Neural cell (in vitro differentiated cells): ENCODE results near the gene MSI2. TPM values are rescaled to one million over a fixed set of nuclear protein-coding genes. Genes with fewer than 3 reads are reported as not detected.

ENCODE experiments used
- H2AFZ ChIP-seq: fragments of 200-600, 300-800 bp; sonication (generic), shearing (Covaris generic); 2 replicates; pipeline ENCODE4 v1.6.0; 2014; ENCODE audit warnings: low read depth, mild to moderate bottlenecking, antibody characterized with exemption, low read length, moderate library complexity
- H3F3A ChIP-seq: fragments of 200-600 bp; shearing (Covaris generic); 2 replicates; pipeline ENCODE4 v1.6.1; 2016; ENCODE audit warnings: mild to moderate bottlenecking, moderate library complexity, mixed read lengths, antibody characterized with exemption, low read length; ENCODE audit not compliant: insufficient read depth, poor library complexity, severe bottlenecking
- H3K27ac ChIP-seq: fragments of 200-600, 300-800 bp; sonication (generic), shearing (Covaris generic); 2 replicates; pipeline ENCODE4 v1.5.1; 2014; ENCODE audit warnings: mild to moderate bottlenecking, low read length, moderate library complexity
- H3K27me3 ChIP-seq: fragments of 300-800, 200-600 bp; sonication (generic), shearing (Covaris generic); 2 replicates; pipeline ENCODE4 v1.6.0; 2014; ENCODE audit warnings: mild to moderate bottlenecking, low read depth, low read length, moderate library complexity; ENCODE audit not compliant: insufficient read depth
- H3K36me3 ChIP-seq: fragments of 300-800, 200-600 bp; sonication (generic), shearing (Covaris generic); 2 replicates; pipeline ENCODE4 v1.5.1; 2014; ENCODE audit warnings: mild to moderate bottlenecking, antibody characterized with exemption, low read length, moderate library complexity; ENCODE audit not compliant: insufficient read depth
- H3K4me2 ChIP-seq: fragments of 300-800, 200-600 bp; sonication (generic), shearing (Covaris generic); 2 replicates; pipeline ENCODE4 v1.6.0; 2014; ENCODE audit warnings: mild to moderate bottlenecking, low read length
- H3K4me3 ChIP-seq: fragments of 300-800, 200-600 bp; sonication (generic), shearing (Covaris generic); 2 replicates; pipeline ENCODE4 v1.5.1; 2014; ENCODE audit warnings: mild to moderate bottlenecking, low read length, moderate library complexity
- H3K79me2 ChIP-seq: fragments of 200-600 bp; shearing (Covaris generic); replicated peaks from 2 replicates; pipeline ENCODE4 v1.6.0; 2014; ENCODE audit warnings: mild to moderate bottlenecking, low read length, moderate library complexity; ENCODE audit not compliant: insufficient read depth
- H3K9ac ChIP-seq: fragments of 300-800, 200-600 bp; sonication (generic), shearing (Covaris generic); 2 replicates; pipeline ENCODE4 v1.6.1; 2016; ENCODE audit warnings: mild to moderate bottlenecking, low read length, mixed read lengths
- H3K9me2 ChIP-seq: fragments of 200-600 bp; shearing (Covaris generic); 2 replicates; pipeline ENCODE4 v1.6.1; 2016; ENCODE audit warnings: mild to moderate bottlenecking, low read length, mixed read lengths; ENCODE audit not compliant: insufficient read depth
- H3K9me3 ChIP-seq: fragments of 200-600, 300-800 bp; sonication (generic), shearing (Covaris generic); 2 replicates; pipeline ENCODE4 v1.6.1; 2016; ENCODE audit warnings: mild to moderate bottlenecking, mixed run types, low read length, moderate library complexity, mixed read lengths
- H4K20me1 ChIP-seq: fragments of 200-600 bp; shearing (Covaris generic); 2 replicates; pipeline ENCODE4 v1.6.1; 2016; ENCODE audit warnings: mild to moderate bottlenecking, mixed run types; ENCODE audit not compliant: insufficient read depth
- EP300 ChIP-seq: fragments of 450-650 bp; conservative IDR thresholded peaks from 2 replicates; pipeline ENCODE4 v1.6.1; 2014; ENCODE audit warnings: antibody characterized with exemption, mild to moderate bottlenecking, moderate library complexity; ENCODE audit not compliant: poor library complexity, severe bottlenecking
- EZH2 ChIP-seq: fragments of 200-600, 300-800 bp; shearing (Covaris generic), sonication (generic); IDR thresholded peaks from 2 replicates; pipeline ENCODE4 v1.6.1; 2014; ENCODE audit warnings: antibody characterized with exemption, low read length, borderline replicate concordance, mild to moderate bottlenecking; ENCODE audit not compliant: insufficient read depth, poor library complexity, severe bottlenecking
- MXI1 ChIP-seq: fragments of 450-650 bp; conservative IDR thresholded peaks from 2 replicates; pipeline ENCODE4 v1.6.1; 2014; ENCODE audit warnings: antibody characterized with exemption, mild to moderate bottlenecking; ENCODE audit not compliant: poor library complexity, severe bottlenecking
- POLR2AphosphoS5 ChIP-seq: IDR thresholded peaks from 2 replicates; pipeline ENCODE4 v1.6.1; 2012
- RAD21 ChIP-seq: fragments of 450-650 bp; conservative IDR thresholded peaks from 2 replicates; pipeline ENCODE4 v1.6.1; 2014; ENCODE audit warnings: antibody characterized with exemption, mild to moderate bottlenecking, moderate library complexity
- REST ChIP-seq: IDR thresholded peaks from 2 replicates; pipeline ENCODE4 v1.6.1; 2012; ENCODE audit warnings: borderline replicate concordance
- SMC3 ChIP-seq: fragments of 450-650 bp; conservative IDR thresholded peaks from 2 replicates; pipeline ENCODE4 v1.6.1; 2014; ENCODE audit warnings: antibody characterized with exemption, mild to moderate bottlenecking, moderate library complexity; ENCODE audit not compliant: poor library complexity
- TAF1 ChIP-seq: IDR thresholded peaks from 2 replicates; pipeline ENCODE4 v1.6.1; 2012; ENCODE audit warnings: low read depth
- polyA plus RNA-seq: library from polyadenylated mRNA; depleted of rRNA; stranded (reverse); fragments of >200 nt; gene quantifications from 2 replicates; pipeline ENCODE4 v1.2.3, GENCODE V29; 2014
- TF ChIP-seq, protein P1 (sequence below): fragments of 450-650 bp; IDR thresholded peaks from 2 replicates; pipeline ENCODE4 v1.5.1; 2014; ENCODE audit warnings: antibody characterized with exemption, mild to moderate bottlenecking, moderate library complexity; ENCODE audit not compliant: poor library complexity, severe bottlenecking

The MSI2 gene
- polyA plus RNA-seq, 1 donor from 2014 or later, result 61.4 TPM

DNA sequence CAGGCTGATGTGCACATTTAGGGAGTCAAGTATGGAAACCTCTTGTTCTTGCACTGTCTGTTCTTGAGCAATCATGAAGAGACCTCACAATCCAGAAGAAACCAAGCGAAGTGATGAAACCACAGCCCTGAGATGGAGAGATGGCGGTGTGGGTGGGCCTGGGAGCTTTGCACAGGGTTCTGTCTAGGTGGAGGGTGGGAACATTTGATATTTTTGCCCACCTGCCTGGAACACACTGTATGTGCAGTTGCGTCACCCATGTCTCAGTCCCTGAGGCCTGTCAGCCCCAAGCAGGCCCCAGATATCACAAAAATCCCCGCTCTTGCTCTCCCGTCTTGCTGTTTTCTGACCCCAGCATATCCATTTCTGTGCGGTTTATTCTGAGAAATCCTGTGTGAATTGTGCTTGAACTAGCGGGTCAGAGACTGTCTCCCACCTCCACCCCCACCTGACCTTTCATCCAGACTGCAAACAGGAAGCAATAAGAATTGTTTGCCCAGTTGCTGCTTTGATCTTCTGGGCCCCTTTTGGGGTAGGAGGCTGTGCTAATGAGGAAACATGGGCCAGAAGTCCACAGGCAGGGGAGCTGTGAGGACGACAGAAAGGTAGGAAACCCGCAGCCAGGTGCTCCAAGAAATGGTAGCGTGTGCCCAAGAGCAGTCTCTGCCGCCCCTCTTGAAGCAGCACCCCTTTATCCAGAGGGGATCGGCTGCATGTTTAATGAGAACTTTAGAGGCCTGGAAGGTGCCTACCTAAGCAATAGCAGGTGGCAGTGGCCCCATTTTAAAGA is 304.9 kb downstream of the MSI2 start:
- no peak overlapping the region for H3K27ac ChIP-seq
- no peaks in the 10 kb centered on the region for H3K9me3 ChIP-seq
- no peak overlapping the region for H3K4me3 ChIP-seq
- H3F3A ChIP-seq, result no peaks in the 10 kb centered on the region
- TF ChIP-seq EP300 (no peak), MXI1 (no peak), RAD21 (no peak), EZH2 (no peak), SMC3 (no peak), REST (no peak), POLR2AphosphoS5 (no peak), TAF1 (no peak)
- TF ChIP-seq, protein P1, sequence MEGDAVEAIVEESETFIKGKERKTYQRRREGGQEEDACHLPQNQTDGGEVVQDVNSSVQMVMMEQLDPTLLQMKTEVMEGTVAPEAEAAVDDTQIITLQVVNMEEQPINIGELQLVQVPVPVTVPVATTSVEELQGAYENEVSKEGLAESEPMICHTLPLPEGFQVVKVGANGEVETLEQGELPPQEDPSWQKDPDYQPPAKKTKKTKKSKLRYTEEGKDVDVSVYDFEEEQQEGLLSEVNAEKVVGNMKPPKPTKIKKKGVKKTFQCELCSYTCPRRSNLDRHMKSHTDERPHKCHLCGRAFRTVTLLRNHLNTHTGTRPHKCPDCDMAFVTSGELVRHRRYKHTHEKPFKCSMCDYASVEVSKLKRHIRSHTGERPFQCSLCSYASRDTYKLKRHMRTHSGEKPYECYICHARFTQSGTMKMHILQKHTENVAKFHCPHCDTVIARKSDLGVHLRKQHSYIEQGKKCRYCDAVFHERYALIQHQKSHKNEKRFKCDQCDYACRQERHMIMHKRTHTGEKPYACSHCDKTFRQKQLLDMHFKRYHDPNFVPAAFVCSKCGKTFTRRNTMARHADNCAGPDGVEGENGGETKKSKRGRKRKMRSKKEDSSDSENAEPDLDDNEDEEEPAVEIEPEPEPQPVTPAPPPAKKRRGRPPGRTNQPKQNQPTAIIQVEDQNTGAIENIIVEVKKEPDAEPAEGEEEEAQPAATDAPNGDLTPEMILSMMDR, result no peak
- H3K27me3 ChIP-seq, result no peaks in the 10 kb centered on the region
- H3K36me3 ChIP-seq, result no peaks in the 10 kb centered on the region
- peaks cover 17% of the 10 kb centered on the region for H3K79me2 ChIP-seq
- H3K9ac ChIP-seq, result no peak overlapping the region
- no peaks in the 10 kb centered on the region for H3K9me2 ChIP-seq
- no peak overlapping the region for H3K4me2 ChIP-seq
- H2AFZ ChIP-seq, result no peak overlapping the region
- no peaks in the 10 kb centered on the region for H4K20me1 ChIP-seq

GRCh38 chr17:57562184-57562698 is 305.9 kb downstream of the MSI2 start:
- Histone ChIP-seq H3K27ac (no peak overlapping the region), H3K79me2 (peaks cover 8% of the 10 kb centered on the region), H3F3A (no peaks in the 10 kb centered on the region), H3K4me2 (no peak overlapping the region), H3K9me2 (no peaks in the 10 kb centered on the region), H3K36me3 (no peaks in the 10 kb centered on the region), H3K27me3 (no peaks in the 10 kb centered on the region), H4K20me1 (no peaks in the 10 kb centered on the region), H3K9me3 (no peaks in the 10 kb centered on the region), H2AFZ (no peak overlapping the region), H3K9ac (no peak overlapping the region), H3K4me3 (no peak overlapping the region)
- no peak for TF ChIP-seq EP300
- no peak for TF ChIP-seq SMC3
